Raji (cell line): ENCODE results near the gene DLX6.

ENCODE experiments used
- POLR2A ChIP-seq: IDR thresholded peaks from 2 replicates; pipeline ENCODE4 v1.6.1; 2011; ENCODE audit warnings: low read depth, low read length, control low read depth; ENCODE audit not compliant: insufficient read depth

The DLX6 gene

GRCh38 chr7:97005183-97006054 is at the start of gene DLX6:
TSS of gene DLX6 (plus strand) at chr7:97005553. CDS start at chr7:97005978, 425 bp downstream.
- no peak for TF ChIP-seq POLR2A

DNA sequence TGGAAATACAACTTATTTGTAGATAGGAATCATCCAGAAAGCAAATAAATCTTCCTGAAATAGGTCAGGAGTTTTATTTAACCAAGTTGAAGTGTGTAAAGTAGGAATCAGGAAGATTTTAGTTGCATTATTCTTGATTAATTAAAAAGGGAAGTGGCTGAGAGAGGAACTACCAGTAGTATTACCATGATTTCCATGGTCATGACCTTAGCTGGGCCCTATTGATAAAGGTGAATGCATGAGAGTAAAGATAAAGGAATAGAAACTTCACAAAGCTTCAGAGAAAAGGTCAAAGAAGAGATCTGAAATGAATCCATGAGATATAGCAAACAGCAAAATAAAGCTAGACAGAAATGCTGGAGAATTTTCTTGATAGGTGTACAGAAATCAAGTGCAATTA is 46.2 kb upstream of the DLX6 start:
- no peak for TF ChIP-seq POLR2A

DNA sequence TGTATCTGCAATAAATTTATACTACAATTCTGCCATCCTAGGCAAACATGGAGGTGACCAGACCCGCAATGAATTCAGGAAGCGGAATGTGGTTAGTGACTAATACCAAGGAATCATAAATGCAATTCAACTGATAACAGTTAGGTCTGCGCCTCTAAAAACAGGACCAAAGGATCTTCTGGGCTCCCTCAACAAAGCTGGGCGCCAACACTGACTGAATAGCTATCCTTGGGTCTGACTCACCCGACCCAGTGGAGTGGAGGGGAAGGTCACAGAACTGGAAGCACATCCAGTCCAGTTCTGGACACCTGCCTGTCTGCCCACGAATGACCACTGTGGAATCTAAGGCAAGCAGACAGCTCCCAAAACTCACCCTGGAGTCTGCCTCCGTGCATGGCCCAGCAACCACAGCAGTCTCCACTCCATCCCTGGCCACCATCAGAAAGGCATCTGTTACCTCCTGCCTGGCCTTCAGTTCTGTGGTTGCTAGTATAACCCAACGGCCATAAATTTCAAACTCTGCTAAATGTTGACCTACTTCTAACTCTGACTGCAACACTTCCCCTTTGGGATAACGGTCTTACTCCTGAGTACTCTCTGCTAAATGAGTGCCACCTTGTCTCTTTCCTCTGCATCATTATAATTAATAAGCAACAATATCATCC is 43.0 kb upstream of the DLX6 start:
- no peak for TF ChIP-seq POLR2A

DNA sequence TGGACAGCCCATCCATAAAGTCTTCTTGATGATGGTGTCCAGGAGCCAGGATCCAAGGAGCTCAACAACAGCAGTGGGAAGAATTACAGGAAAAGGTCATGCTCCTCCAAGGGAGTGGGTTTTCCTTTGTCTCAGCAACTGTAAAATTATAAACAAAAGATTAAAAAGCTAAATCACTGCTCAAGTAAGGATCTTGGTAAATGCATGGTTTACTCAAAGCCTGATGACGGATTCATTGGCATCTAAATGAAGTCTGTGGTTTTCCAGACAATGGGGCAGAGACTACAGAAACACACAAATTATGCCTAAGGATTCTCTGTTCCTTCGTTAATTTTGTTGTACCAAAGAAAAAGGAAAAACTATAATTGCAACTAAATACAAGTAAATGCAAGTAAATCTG is 36.4 kb upstream of the DLX6 start:
- no peak for TF ChIP-seq POLR2A

DNA sequence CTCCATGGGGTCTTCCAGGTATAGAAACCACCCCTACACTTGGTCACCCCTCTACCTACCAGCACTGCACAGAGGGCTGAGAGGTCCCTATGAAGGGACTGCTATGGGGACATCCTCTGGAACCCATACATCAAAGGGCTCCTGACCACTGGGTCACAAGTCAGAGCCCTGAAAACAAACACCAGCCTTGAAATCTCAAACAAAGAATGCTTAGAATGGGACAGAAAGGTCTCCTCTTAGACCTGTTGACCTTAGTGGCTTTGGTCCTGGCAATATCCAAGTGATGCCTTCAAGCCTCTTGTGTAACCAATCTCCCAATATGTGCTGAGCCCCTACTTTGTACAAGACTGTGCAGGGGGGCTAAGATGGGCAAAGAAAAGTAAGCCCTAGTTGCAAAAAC is 34.6 kb upstream of the DLX6 start:
- no peak for TF ChIP-seq POLR2A

- TF ChIP-seq POLR2A = no peak
Observed at GRCh38 chr7:96973986-96974385, 31.4 kb upstream of the DLX6 start.

DNA sequence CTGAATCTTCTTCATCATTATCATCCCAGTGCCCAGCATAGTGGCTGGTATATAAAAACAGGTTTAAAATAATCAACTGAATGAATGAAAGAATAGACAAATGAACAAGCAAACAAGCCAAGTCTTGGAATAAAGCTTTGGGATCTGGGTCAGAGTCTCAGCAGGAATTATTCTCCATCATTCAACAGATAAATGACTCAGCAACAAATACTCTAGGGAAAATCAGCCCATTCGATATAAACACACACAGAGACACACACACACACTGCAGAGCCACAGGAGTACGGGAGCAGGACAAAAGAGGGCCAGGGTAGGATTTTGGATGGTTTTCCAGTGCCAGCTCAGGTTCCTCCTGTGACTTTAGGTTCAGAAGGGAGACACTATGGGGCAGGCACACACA is 29.2 kb upstream of the DLX6 start:
- no peak for TF ChIP-seq POLR2A

- TF ChIP-seq POLR2A = no peak
Observed at GRCh38 chr7:96977445-96977844, 27.9 kb upstream of the DLX6 start.

GRCh38 chr7:96979551-96980276 is 25.6 kb upstream of the DLX6 start:
- TF ChIP-seq POLR2A = no peak

DNA sequence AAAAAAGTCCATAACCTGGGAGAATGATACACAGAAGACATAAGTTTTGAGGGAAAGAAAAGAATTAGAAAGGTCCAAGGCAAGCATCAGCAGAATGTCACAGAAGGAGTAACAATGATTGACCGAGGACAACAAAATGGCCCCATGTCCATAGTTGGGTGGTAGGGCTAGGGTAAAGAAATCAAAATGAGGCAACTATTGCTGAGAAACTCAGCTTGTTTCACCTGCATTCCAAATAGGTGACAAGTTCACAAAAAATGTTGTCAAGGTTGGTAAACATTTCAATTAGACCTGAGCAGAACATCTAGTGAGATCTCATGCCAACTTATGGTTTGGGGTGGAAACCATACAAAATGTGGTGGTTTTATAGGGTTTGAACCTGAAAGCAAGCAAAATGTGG is 22.8 kb upstream of the DLX6 start:
- no peak for TF ChIP-seq POLR2A

DNA sequence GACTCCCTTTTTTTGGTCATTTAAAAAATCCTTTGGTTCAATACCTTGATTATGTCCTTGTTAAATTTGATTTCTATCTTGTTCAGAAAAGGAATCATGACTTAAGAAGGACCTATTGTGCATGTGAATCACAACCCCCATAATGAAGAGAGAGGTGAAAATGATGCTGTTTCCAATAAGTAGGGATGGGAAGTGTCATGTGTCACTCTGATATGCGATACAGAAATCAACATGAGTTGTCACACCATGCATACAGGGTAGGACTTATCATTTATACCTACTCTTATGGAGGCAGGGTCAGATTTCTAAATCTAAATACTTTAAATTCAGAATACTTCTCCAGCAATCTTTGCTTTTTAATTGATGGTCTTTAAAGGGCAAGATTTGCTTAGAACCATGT is 19.4 kb upstream of the DLX6 start:
- no peak for TF ChIP-seq POLR2A

DNA sequence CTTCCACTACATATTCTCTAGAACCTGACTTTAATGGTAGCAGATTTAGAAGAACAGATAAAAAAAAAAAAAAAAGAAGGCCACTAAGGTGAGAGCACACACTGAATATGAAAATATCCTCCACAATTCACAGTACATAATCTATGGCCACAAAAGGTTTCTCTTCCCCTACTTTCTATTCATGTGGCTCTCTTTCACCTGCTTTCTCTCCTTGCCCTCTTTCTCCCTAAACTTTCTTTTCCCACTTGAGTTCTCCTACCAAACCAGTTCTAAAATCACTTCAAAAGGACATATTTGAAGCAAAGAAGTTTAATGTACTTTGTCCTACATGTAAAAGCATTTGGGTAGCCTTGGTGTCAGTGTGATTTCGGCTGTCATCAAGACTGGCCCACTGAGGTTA is 18.5 kb upstream of the DLX6 start:
- TF ChIP-seq POLR2A = no peak

GRCh38 chr7:96987719-96988118 is 17.6 kb upstream of the DLX6 start:
- no peak for TF ChIP-seq POLR2A

DNA sequence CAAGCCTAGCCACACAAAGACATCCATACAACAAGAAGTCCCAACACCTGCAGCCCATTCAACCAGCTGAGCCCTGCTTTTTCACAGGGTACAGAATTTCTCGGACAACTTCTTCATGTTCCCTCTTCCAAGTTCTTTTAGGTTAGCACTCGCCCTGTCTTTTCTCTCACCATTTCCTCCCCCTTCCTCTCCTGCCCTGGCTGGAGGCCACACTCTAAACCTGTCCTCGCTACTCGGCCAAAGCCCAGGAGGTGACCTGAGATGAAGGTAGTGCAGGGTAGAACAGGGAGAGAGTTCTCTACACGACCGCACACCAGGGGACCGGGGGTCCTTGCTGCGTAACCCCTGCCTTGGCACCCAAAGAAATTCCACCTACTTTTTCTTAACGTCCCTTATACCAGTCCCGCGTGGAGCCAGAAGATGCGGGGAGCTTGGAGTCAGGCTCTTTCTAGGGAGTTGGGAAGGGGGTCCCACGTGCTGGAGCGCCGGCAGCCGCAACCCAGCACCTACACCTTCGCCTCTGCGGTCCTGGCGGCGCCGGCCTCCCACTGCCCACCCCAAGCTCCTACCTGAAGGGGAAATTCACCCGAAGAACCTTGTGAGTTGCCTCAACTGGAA is 16.0 kb upstream of the DLX6 start:
- TF ChIP-seq POLR2A = no peak

- no peak for TF ChIP-seq POLR2A
Observed at GRCh38 chr7:96989859-96990317, 15.5 kb upstream of the DLX6 start.
